ENCODE data around the gene N4BP2L2. TPM values are rescaled to one million over a fixed set of nuclear protein-coding genes. Genes with fewer than 3 reads are reported as not detected.

Gene N4BP2L2
- total and polyA plus RNA-seq, 9 of the 15 experiments (the other 6 are each of a cell fraction or from before 2014, with no cell fraction given), result 33.9 to 76.4 (median 48.7) TPM

- DNase-seq (ENCODE audit: extremely low read depth in 1 of 4, low spot score in 3 of 4) (no peak), ATAC-seq (no peak), FAIRE-seq (no peak)
- no peaks in the 10 kb centered on the region for H3K36me3 ChIP-seq (ENCODE audit: control insufficient read depth, insufficient read depth, low read length)
- ChIA-PET CTCF (ENCODE audit: low intra/inter-chr PET ratio) (no interaction called here), POLR2A (interaction anchor here (0.7 kb wide), 1 partner anchor 123 kb away, joined by 3 read pairs; no protein-coding TSS in a partner anchor)
- H4K20me1 ChIP-seq (replicated peaks; ENCODE audit: control insufficient read depth, insufficient read depth, low read length), result no peaks in the 10 kb centered on the region
- no peaks in the 10 kb centered on the region for H3K79me2 ChIP-seq (ENCODE audit: control insufficient read depth, insufficient read depth, low read length)
- 63% methylated on average over 1 of the region's 1 CpG for WGBS (ENCODE audit: insufficient coverage, low coverage, missing lambda C conversion rate)
- no peaks in the 10 kb centered on the region for H3K9me3 ChIP-seq (replicated peaks; ENCODE audit: control insufficient read depth, insufficient read depth, low read depth, low read length)
- intact Hi-C loops (cut with micrococcal nuclease) (no loop called here), in situ Hi-C loops (cut with MboI) (no loop called here)
- H3K9ac ChIP-seq (ENCODE audit: insufficient read depth in 1 of 2, low read depth in 2 of 2, low read length in 2 of 2), result no peak overlapping the region
- no peaks in the 10 kb centered on the region for H3K9me1 ChIP-seq (ENCODE audit: control insufficient read depth, insufficient read depth, low read length)
- no peak overlapping the region for H3K4me2 ChIP-seq (ENCODE audit: insufficient read depth, low read length)
- H3K4me3 ChIP-seq, result no peak overlapping the region
- BruUV-seq (replicated peaks), result no TSS peak
- TF ChIP-seq YY1 (IDR thresholded peaks at IDR 0.05; ENCODE audit: borderline replicate concordance in 1 of 3, control insufficient read depth in 1 of 3, extremely low read depth in 1 of 3, insufficient read depth in 3 of 3, insufficient read length in 1 of 3, insufficient replicate concordance in 2 of 3, low read depth in 1 of 3, low read length in 2 of 3) (no peak), NCOA6 (IDR thresholded peaks at IDR 0.05) (no peak), ZNF253 (CRISPR knock-in tag; conservative IDR thresholded peaks at IDR 0.05) (no peak), DNMT1 (IDR thresholded peaks at IDR 0.05) (no peak), FUS (optimal IDR thresholded peaks at IDR 0.05; ENCODE audit: low read depth, low read length) (no peak), HDGF (IDR thresholded peaks at IDR 0.05) (no peak), ZNF740 (CRISPR knock-in tag; IDR thresholded peaks at IDR 0.05) (no peak), ZNF740 (tag; IDR thresholded peaks at IDR 0.05) (no peak), KLF6 (CRISPR knock-in tag; IDR thresholded peaks at IDR 0.05; ENCODE audit: borderline replicate concordance) (no peak), ZNF232 (CRISPR knock-in tag; IDR thresholded peaks at IDR 0.05) (no peak), ZNF12 (CRISPR knock-in tag; IDR thresholded peaks at IDR 0.05) (no peak), CREB3L1 (IDR thresholded peaks at IDR 0.05; ENCODE audit: borderline replicate concordance, low read depth) (no peak), NFXL1 (CRISPR knock-in tag; IDR thresholded peaks at IDR 0.05) (no peak), TCF3 (CRISPR knock-in tag; IDR thresholded peaks at IDR 0.05) (no peak), NEUROD1 (IDR thresholded peaks at IDR 0.05; ENCODE audit: borderline replicate concordance, low read depth, low read length, partially characterized antibody) (no peak), SMARCA5 (IDR thresholded peaks at IDR 0.05) (no peak), NUFIP1 (IDR thresholded peaks at IDR 0.05; ENCODE audit: partially characterized antibody) (no peak), ZNF431 (CRISPR knock-in tag; IDR thresholded peaks at IDR 0.05) (no peak)
- no peaks in the 10 kb centered on the region for H3K27me3 ChIP-seq (ENCODE audit: control insufficient read depth in 2 of 2, insufficient read depth in 2 of 2, low read length in 2 of 2)
- no peak overlapping the region for H2AFZ ChIP-seq (ENCODE audit: low read depth, low read length)
- H3K27ac ChIP-seq (ENCODE audit: extremely low read depth, low read depth, low read length), result no peak overlapping the region
- H3K4me1 ChIP-seq (replicated peaks in 1 of 2; ENCODE audit: control insufficient read depth in 2 of 2, insufficient read depth in 2 of 2, low read length in 2 of 2), result no peaks in the 10 kb centered on the region
These were observed 120.6 kb downstream of the N4BP2L2 start for GRCh38 chr13:32417995-32418394.
